Posterior vena cava (tissue), 2 donors: ENCODE results near the gene UGT1A9. TPM values are rescaled to one million over a fixed set of nuclear protein-coding genes. Genes with fewer than 3 reads are reported as not detected.

Experiments
- DNase-seq: peaks from one replicate; pipeline ENCODE4 v3.0.0-alpha.2; 2020; ENCODE audit warnings: low spot score
- intact Hi-C, 2 donors: fragments of 100-400 bp; cut with DNase I; formaldehyde crosslinking; loops; one replicate each; pipeline versions ENCODE4 v1.14.1 to v1.14.2; 2022 to 2023
- total RNA-seq, 2 donors: library from RNA; stranded (reverse); fragmentation: NEBNext Ultra II Directional; extraction: Animal tissue kit (Norgen Biotek cat#: 25700); gene quantifications; one replicate each; pipeline ENCODE4 v1.2.1, GENCODE V29; 2021
- donor health status: DM: yes; HTN: yes; CAD: no.
- donor health status: DM: yes; HTN: yes; CAD: no.

The UGT1A9 gene
- total RNA-seq, 2 donors from 2014 or later, result not detected

DNA sequence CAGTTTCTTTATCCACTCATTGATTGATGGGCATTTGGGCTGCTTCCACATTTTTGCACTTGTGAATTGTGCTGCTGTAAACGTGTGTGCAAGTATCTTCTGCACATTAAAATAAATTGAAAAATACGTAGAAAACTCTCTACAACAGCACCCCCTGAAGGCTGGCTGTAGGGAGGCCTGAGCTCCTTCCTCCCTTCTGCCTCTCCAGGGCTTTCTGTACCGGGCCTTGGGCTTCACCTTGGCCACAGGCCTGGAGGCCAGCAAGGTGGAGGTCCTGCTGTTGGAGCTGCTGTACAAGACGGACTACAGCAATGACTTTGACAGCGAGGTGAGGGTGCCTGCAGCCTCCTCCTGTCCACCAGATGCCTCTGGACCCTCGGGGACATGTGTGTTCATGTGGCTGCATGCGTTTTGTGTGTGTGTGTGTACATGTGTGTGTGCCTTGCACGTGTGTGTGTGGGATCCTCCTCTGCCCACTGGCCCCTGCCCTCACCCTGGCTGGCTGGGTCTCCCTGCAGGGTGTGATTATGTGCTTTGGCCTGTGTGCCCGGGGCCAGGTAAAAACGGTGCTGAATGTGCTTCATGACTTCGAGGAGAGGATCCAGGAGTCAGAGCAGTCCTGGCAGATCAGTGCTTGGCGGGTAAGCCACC lies 135.6 kb downstream of the UGT1A9 start:
- DNase-seq, result peak; percentile 53

DNA sequence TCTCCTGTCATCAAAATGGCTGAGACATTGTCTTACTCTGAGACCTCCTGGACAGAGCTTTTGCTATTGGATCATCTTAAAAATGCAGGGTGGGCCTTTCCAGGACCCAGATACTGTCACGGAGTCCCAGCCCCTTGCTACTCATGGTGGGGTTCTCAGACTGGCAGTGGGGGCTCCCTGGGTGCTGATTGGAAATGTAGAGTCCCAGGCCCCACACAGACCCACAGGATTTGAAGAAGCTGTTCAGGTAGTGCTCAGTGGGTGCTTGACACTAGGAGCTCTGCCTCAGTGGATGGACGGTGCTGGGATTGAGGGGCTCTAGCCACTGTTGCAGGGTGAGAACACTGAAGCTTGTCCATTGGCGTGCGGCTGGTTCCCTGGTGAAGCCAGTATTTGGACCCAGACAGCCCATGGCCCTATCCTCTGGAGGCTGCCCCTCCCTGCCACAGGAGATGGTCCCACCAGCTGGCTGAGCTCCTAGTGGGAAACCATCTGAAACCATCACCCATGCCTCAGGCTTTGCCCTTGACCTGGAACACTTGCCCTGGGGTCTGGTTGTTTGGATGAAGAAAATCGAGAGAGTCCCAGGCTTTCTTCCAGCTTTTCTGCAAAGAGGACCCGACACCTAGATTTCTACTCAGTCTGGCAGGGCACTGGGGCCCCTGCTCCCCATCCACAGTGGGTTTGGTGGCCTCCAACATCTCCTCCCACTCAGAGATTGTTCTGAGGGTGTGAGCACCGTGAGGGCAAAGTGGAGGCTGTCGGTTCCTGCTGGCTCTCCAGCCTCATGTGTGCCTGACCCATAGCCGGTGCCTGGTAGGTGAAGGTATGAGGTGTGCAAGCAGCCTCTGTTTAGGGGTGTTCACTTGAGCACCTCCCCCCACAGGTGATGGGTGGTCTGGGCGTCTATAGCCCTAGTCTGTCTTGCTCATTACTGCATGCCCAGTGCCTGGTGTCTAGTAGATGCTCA lies 136.6 kb downstream of the UGT1A9 start:
- DNase-seq, result peak; percentile 64
- intact Hi-C loops, result loop anchor here in 1 of 2 donors (10.0 kb wide), 1 partner anchor 163 kb away; no protein-coding TSS in a partner anchor

More for the DNA sequence above, 135.6 kb downstream of the UGT1A9 start:
- intact Hi-C loops, result loop anchor here in 1 of 2 donors (10.0 kb wide), 1 partner anchor 163 kb away; no protein-coding TSS in a partner anchor

GRCh38 chr2:233810385-233810784 lies 138.7 kb downstream of the UGT1A9 start:
- intact Hi-C loops, result no loop called here
- peak; percentile 25 for DNase-seq

DNA sequence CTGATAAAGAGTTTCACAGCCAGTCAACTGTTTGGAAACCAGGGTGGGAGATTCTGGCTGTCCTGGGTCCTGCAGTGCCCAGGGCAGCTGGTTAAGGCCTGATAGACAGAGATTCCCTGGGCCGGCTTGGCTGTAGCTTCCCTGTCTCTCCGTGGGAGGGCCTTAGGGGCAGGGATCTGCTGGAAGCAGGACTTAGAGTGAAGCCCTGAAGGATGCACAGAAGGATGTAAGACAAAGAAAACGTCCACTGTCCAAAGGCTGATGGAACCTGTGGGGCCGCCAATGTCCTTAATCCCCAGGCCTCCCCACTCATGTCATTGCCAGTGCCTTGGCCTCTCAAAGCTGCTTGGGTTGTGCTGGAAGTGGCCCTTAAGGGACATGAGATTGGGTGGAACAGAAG lies 139.4 kb downstream of the UGT1A9 start:
- intact Hi-C loops, result no loop called here
- peak; percentile 26 for DNase-seq

DNA sequence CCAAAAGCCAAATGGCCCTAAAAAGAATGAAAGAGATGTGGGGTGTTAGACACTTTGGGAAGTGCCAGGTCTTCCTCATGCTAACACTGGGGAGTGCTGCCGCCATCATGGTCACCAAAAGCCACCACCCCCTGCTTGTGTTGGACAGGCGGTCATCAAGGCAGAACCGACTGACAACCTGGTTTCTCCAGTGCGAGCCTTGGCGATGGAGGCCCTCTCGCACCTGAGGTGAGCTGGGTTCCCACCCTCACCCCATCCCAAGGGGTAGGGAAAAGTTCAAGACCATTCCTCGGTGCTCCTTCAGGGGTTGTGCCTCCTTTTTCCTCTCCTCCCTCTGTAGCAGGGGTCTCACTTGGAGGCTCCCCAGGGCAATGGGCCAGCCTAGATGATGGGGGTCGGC lies 140.0 kb downstream of the UGT1A9 start:
- DNase-seq, result peak; percentile 53
- intact Hi-C loops, result no loop called here

DNA sequence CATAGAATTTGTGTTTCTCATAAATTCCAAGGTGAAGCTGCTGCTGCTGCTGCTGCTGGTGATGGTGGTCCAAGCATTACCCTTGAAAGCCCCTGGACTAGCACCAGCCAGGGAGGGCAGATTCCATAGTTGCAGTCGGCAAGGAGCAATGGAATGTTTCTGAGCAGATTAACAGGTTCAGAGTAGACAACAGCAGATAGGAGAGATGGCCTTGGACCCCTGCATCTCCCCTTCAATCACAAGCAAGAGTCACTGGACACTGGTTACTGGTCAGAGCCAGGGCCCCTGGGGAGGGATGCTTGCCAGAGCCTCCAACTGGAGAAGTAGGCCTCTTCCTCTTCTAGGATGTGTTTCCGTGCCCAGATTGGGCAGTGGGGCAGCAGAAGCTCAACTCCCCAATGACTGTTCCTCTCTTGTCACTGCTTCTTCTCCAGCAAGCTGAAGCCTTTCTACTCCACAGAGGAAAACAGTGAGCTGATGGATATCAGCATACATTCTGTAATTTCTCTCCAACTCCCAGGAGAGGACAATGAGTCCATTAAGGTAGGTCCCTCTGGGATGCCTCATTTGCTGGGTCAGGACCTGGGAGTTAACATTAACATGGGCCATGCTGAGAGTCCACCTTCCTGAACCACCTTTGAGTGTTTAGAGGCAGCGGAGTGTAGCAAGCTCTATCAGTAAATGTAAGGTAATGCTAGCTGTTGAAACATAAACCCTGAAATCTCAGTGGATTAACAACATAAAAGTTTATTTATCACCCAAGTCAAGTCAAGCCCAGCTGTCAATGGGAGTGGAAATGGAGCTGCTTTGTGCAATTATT lies 141.7 kb downstream of the UGT1A9 start:
- DNase-seq, result peak; percentile 50
- intact Hi-C loops, result no loop called here

- intact Hi-C loops, result no loop called here
- peak; percentile 20 for DNase-seq
These were observed 142.5 kb downstream of the UGT1A9 start for GRCh38 chr2:233814056-233814835.

GRCh38 chr2:233815861-233816260 lies 144.2 kb downstream of the UGT1A9 start:
- no peak for DNase-seq
- intact Hi-C loops, result no loop called here

DNA sequence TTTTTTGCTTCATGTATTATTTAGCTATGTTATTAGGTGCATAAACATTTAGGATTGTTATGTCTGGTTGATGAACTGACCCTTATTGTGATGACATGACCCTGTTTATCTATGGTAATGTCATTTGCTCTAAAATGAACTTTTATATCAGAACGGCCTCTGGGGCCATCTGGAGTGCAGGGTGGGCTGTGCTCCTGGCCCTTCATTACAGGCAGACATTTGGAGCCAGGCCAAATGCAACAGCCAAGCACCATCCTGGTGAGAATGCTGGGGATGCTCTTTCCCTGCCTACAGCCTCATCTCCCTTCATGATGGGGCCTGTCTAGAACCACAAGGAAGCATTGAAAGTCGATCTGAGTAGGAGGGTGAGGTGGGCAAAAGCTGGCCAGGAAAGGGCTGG lies 144.6 kb downstream of the UGT1A9 start:
- peak; percentile 16 for DNase-seq
- intact Hi-C loops, result no loop called here

- peak; percentile 53 for DNase-seq
- intact Hi-C loops, result no loop called here
These were observed 145.1 kb downstream of the UGT1A9 start for GRCh38 chr2:233816771-233817170.

GRCh38 chr2:233817361-233817911 lies 145.7 kb downstream of the UGT1A9 start:
- intact Hi-C loops, result no loop called here
- DNase-seq, result peak; percentile 48

DNA sequence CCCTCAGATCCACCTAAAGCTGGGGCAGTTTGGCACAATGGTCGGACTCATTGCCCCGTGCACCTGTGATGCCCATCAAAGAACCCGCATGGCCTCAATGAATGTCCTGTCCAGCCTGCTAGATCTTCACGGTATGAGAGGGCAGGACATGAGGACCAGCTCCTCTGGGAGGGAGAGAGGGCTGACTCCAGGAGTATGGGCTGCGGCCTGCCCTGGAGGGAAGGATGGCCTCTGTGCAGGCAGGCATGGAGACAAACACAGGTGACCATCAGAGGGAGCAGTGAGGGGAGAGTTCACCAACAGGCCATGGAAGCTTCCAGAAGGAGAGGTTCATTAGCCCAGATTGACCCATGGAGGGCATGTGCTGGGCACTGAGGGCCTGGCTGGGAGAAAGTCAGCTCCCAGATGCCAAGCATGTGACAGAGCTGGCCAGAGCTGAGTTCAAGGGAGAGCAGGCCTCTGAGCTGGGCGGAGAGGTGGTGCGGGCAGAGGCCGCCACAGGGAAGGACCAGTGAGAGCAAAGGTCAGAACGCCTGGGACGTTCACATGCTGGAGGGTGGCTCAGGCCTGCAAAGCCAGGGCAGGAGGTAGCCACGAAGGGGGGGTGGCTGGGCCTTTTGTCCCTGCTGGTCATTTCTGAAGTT lies 146.4 kb downstream of the UGT1A9 start:
- peak; percentile 74 for DNase-seq
- intact Hi-C loops, result no loop called here

GRCh38 chr2:233818639-233819621 lies 147.2 kb downstream of the UGT1A9 start:
- intact Hi-C loops, result no loop called here
- peak; percentile 79 for DNase-seq

- intact Hi-C loops, result loop anchor here in 1 of 2 donors (5.0 kb wide), 1 partner anchor 1687 kb away; no protein-coding TSS in a partner anchor
These were observed 148.4 kb downstream of the UGT1A9 start for GRCh38 chr2:233819884-233820773.

GRCh38 chr2:233820774-233821105 lies 149.0 kb downstream of the UGT1A9 start:
- intact Hi-C loops, result loop anchor here in 1 of 2 donors (5.0 kb wide), 1 partner anchor 1687 kb away; no protein-coding TSS in a partner anchor
- DNase-seq, result peak; percentile 54

More at GRCh38 chr2:233819884-233820773, 148.4 kb downstream of the UGT1A9 start:
- DNase-seq, result peak; percentile 76

GRCh38 chr2:233821196-233821595 lies 149.5 kb downstream of the UGT1A9 start:
- DNase-seq, result peak; percentile 11
- intact Hi-C loops, result loop anchor here in 1 of 2 donors (5.0 kb wide), 1 partner anchor 1686 kb away; no protein-coding TSS in a partner anchor
